ENCODE data around the gene CARD8.

- TF ChIP-seq GATA3 (IDR thresholded peaks at IDR 0.05; ENCODE audit: low read depth, low read length) (no peak), GATA2 (IDR thresholded peaks at IDR 0.05; ENCODE audit: low read depth, low read length) (no peak)
Measured at GRCh38 chr19:48176226-48176625, 79.5 kb downstream of the CARD8 start.

Data from SH-SY5Y (cell line).